ENCODE results near the gene ERVFRD-1. TPM values are rescaled to one million over a fixed set of nuclear protein-coding genes. Genes with fewer than 3 reads are reported as not detected.

ERVFRD-1 gene
- total and polyA plus RNA-seq, 2 donors from 2014 or later, result 0.24 to 0.57 TPM

GRCh38 chr6:11146117-11146826, 34.7 kb upstream of the ERVFRD-1 start:
- Histone ChIP-seq H3K9me3 (ENCODE audit: control insufficient read depth in 2 of 3, insufficient read depth in 1 of 3, low read length in 3 of 3) (no peaks in the 10 kb centered on the region), H3K36me3 (ENCODE audit: control insufficient read depth in 2 of 3, insufficient read depth in 3 of 3, low read length in 3 of 3) (no peaks in the 10 kb centered on the region), H3K4me1 (ENCODE audit: control insufficient read depth in 2 of 3, insufficient read depth in 2 of 3, low read depth in 1 of 3, low read length in 3 of 3) (no peaks in the 10 kb centered on the region), H3K9ac (ENCODE audit: low read length in 3 of 3) (no peak overlapping the region), H3K27me3 (ENCODE audit: control insufficient read depth, insufficient read depth, low read length) (no peaks in the 10 kb centered on the region), H3K27ac (ENCODE audit: low read depth in 2 of 2, low read length in 2 of 2) (no peak overlapping the region), H3K4me3 (ENCODE audit: low read length in 3 of 3) (no peak overlapping the region)
- no peak for FAIRE-seq
- intact Hi-C loops (cut with DNase I), result loop anchor here (5.0 kb wide), 1 partner anchor 346 kb away; no protein-coding TSS in a partner anchor
- TF ChIP-seq CTCF (IDR thresholded peaks at IDR 0.05; ENCODE audit: borderline replicate concordance, extremely low read depth, insufficient read depth), result no peak
- DNase-seq, result no peak

GRCh38 chr6:11144393-11144851, 32.9 kb upstream of the ERVFRD-1 start:
- intact Hi-C loops (cut with DNase I), result no loop called here
- FAIRE-seq (peak; percentile 66), DNase-seq (peak; percentile 75 to 87 (median 81))
- Histone ChIP-seq H3K9ac (ENCODE audit: low read length in 3 of 3) (no peak overlapping the region), H3K9me3 (ENCODE audit: control insufficient read depth in 2 of 3, insufficient read depth in 1 of 3, low read length in 3 of 3) (no peaks in the 10 kb centered on the region), H3K27me3 (ENCODE audit: control insufficient read depth, insufficient read depth, low read length) (no peaks in the 10 kb centered on the region), H3K36me3 (ENCODE audit: control insufficient read depth in 2 of 3, insufficient read depth in 3 of 3, low read length in 3 of 3) (no peaks in the 10 kb centered on the region), H3K27ac (ENCODE audit: low read depth in 2 of 2, low read length in 2 of 2) (no peak overlapping the region), H3K4me1 (ENCODE audit: control insufficient read depth in 2 of 3, insufficient read depth in 2 of 3, low read depth in 1 of 3, low read length in 3 of 3) (no peaks in the 10 kb centered on the region), H3K4me3 (ENCODE audit: low read length in 3 of 3) (no peak overlapping the region)
- TF ChIP-seq CTCF (IDR thresholded peaks at IDR 0.05; ENCODE audit: borderline replicate concordance, extremely low read depth, insufficient read depth), result peak; percentile 96

GRCh38 chr6:11143394-11144371, 32.2 kb upstream of the ERVFRD-1 start:
- no peak overlapping the region for H3K9ac ChIP-seq (ENCODE audit: low read length in 3 of 3)
- H3K27ac ChIP-seq (ENCODE audit: low read depth in 2 of 2, low read length in 2 of 2), result no peak overlapping the region
- no peaks in the 10 kb centered on the region for H3K27me3 ChIP-seq (ENCODE audit: control insufficient read depth, insufficient read depth, low read length)
- no peak overlapping the region for H3K4me3 ChIP-seq (ENCODE audit: low read length in 3 of 3)
- no peak for TF ChIP-seq CTCF (IDR thresholded peaks at IDR 0.05; ENCODE audit: borderline replicate concordance, extremely low read depth, insufficient read depth)
- intact Hi-C loops (cut with DNase I), result no loop called here
- no peaks in the 10 kb centered on the region for H3K36me3 ChIP-seq (ENCODE audit: control insufficient read depth in 2 of 3, insufficient read depth in 3 of 3, low read length in 3 of 3)
- H3K9me3 ChIP-seq (ENCODE audit: control insufficient read depth in 2 of 3, insufficient read depth in 1 of 3, low read length in 3 of 3), result no peaks in the 10 kb centered on the region
- H3K4me1 ChIP-seq (ENCODE audit: control insufficient read depth in 2 of 3, insufficient read depth in 2 of 3, low read depth in 1 of 3, low read length in 3 of 3), result no peaks in the 10 kb centered on the region
- DNase-seq (no peak), FAIRE-seq (no peak)

All from kidney (tissue), 14 donors.